Jurkat, Clone E6-1 (cell line): Measurements from ENCODE around the gene FBXL17.

Experiments used
- DNase-seq: peaks from one replicate; pipeline ENCODE4 v3.0.0-alpha.2; 2011; ENCODE audit warnings: low read depth, low spot score
- H3K4me3 ChIP-seq: 2 replicates; pipeline ENCODE4 v1.5.1; 2011; ENCODE audit warnings: mild to moderate bottlenecking, low read length, control low read depth, moderate library complexity

Gene FBXL17

DNA sequence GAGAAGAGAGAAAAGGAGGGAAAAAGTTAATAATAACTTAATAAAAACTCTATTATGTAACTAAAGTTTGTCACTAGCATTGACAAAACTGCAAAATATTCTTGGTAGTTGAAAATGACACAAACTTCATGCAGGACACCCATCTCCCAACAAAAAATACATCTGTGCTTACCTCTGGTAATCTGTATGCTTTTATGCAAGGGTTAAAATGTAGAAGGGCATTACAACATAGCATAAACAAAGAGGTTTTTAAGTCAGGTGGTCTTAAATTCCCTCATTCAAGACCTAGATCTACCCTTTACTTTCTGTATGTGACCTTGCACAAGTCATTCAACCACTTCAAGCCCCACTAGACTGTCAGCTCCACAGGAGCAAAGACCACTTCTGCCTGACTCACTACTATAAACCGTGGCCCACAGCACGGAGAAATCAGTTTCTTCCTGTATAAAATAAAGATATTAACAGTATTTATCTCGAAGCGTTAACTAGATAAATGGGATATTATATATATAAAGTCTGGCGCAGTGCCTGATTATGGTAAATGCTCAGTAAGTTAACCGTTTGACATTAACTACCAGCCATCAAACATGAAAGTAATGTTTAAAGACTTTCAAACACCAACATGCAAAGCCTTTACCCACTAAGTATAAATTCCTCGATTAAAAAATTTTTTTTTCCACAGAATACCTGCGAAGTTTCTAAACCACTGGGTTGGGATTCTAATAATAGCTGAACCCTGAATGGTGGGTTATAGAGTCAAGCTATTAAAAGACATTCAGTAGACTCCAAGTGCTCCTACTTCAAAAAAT is 2.0 kb downstream of the FBXL17 start:
- DNase-seq, result no peak
- peak overlapping the region; percentile 72 for H3K4me3 ChIP-seq

DNA sequence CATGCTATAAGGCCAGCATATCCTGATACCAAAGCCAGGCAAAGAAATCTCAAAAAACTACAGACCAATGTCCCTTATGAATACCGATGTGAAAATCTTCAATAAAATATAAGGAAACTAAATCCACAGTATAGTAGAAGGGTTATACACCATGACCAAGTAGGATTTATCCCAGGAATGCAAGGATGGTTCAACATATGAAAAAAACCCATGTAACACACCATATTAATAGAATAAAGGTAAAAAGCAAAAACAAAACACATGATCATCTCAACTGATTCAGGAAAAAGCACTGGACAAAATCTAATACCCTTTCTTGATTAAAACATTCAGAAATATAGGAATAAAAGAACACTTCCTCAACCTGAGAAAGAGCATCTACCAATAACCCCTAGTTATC is 6.1 kb downstream of the FBXL17 start:
- H3K4me3 ChIP-seq, result no peak overlapping the region
- no peak for DNase-seq

DNA sequence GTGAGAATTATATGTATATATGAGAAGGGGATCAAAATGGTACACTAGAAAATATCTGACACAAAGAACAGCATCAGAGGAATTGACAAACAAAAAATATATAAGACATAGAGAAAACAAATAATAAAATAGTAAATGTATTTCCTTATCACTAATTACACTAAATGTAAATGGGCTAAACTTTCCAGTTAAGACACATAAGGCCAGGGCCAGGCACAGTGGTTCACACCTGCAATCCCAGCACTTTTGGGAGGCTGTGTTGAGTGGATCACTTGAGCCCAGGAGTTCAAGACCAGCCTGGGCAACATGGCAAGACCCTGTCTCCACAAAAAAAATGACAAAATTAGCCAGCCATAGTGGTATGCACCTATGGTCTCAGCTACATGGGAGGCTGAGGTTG is 8.5 kb downstream of the FBXL17 start:
- DNase-seq, result no peak
- no peak overlapping the region for H3K4me3 ChIP-seq

DNA sequence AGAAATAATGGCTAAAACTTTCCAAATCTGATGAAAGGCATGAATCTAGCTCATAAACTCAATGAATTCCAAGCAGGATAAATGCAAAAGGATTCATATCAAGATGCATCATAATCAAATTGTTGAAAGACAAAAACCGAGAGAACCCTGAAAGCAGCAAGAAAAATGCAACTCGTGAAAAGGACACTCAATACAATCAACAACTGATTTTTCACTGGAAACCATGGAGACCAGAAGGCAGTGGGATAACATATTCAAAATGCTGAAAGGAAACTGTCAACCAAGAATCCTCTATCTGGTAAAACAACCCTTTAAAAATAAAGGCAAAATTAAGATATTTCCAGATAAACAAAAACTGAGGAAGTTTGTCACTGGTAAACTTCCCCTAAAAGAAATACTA is 9.5 kb downstream of the FBXL17 start:
- no peak overlapping the region for H3K4me3 ChIP-seq
- DNase-seq, result no peak

DNA sequence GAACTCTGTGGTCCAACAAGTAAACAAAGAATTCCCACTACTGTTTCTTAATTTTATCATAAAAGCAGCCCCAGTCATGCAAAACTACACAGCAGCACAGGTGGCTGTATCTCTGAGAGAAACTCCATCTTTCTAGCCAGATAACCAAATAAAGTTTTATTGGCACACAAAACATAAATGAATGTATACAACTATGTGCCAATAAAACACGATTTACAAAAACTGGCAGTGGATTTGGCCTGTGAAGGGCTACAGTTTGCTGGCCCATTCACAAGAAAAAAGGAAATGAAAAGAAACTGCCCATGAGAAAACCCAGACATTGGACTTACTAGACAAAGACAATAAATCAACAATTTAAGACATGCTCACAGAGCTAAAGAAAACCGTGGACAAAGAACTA is 10.6 kb downstream of the FBXL17 start:
- DNase-seq, result no peak
- H3K4me3 ChIP-seq, result no peak overlapping the region

DNA sequence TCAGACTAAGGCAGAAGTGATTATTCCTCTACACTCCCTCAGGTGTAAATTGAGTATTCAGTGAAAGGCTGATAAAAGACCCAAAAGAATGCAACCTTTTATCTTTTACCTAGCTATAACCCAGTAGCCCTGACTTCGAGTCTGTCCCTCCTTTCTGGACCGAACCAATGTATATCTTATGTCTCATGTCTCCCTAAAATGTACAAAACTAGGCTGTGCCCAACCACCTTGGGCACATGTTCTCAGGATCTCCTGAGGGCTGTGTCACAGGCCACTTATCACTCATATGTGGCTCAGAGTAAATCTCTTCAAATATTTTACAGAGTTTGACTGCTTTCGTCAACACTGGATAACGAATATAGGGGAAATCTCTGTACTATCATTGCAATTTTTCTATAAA is 12.7 kb downstream of the FBXL17 start:
- no peak for DNase-seq
- no peak overlapping the region for H3K4me3 ChIP-seq

DNA sequence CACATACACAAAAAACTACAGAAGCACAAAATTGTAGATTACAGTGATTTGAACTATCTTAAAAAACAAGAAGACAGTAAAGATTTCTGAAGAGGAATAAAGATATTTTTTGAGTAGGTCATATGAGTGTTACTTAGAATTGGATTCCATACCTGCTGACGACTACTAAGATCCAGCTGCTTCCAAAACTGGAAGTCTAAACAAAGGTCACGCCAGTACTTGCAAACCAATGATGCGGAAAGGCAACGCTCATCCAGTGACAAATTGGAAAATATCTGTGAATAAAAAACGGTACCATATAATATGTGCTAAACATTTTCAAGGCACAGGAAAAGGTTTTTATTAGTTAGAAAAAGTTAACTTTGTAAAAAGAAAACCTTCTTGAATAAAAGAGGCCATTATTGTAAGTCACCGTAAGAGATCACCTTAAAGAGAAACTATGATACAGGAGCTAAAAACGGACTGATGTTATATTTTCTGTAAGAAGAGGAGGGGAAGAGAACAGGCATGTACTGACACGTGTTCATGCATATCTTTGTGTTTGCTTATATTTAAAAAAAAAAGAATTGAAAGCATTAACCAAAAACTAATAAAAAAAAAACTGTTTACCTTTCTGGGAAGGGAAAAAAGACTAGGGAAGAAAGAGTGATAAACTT is 14.1 kb downstream of the FBXL17 start:
- DNase-seq, result no peak
- no peak overlapping the region for H3K4me3 ChIP-seq

DNA sequence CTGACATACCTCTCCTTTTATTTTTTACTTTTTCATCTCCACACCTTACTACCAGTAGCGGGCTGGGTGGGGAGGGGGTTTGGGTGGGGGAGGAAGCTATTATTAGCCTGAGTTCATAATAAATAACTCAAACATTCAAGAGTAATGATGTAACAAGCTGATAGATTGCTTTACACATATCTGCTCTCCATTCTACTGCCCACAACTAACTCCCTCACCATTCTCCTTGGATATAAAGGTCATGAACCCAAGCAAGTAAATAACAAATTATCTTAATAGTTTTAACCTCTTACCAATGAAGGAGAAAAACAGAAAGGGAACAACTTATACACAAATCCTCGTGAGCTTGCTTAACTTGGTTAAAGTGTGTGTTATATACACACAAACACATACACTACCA is 15.4 kb downstream of the FBXL17 start:
- no peak overlapping the region for H3K4me3 ChIP-seq
- no peak for DNase-seq

DNA sequence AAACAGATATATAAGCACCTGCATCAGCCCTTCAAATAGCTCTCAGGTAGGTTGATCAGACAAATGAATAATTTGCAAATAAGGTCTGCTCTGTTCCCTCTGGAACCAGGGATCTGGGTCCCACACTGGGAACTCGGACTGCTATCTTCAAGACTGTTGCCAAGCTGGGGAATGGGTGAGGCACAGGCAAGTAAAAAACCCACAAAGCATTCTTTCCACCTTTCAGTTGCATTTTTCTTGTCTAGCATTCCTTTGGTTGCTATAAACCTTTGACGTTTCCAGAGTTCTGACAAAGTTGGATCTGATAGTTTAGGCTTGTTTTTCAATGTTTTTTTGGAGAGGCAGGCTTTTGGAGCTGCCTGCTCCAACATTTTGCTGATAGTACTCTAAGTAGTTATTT is 20.1 kb downstream of the FBXL17 start:
- H3K4me3 ChIP-seq, result no peak overlapping the region
- DNase-seq, result no peak

DNA sequence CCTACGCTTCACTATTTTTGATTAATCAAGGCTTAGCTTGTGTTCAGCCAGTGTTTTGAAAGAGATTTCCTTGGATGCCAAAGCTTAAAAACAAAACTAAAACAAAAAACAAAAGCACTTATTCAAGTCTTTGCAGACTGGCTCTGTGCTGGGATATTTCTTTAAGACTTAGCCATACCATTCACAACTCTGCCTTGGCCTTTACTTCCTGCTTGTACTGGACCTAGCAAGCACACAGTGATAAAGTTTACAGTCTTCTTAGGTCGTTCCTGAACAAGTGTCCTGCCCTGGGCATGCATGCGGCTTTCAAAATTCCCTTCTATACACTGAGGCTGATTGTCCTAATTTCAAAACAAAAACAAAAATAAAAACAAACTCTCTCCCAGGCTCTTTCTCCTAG is 20.7 kb downstream of the FBXL17 start:
- H3K4me3 ChIP-seq, result no peak overlapping the region
- DNase-seq, result no peak

DNA sequence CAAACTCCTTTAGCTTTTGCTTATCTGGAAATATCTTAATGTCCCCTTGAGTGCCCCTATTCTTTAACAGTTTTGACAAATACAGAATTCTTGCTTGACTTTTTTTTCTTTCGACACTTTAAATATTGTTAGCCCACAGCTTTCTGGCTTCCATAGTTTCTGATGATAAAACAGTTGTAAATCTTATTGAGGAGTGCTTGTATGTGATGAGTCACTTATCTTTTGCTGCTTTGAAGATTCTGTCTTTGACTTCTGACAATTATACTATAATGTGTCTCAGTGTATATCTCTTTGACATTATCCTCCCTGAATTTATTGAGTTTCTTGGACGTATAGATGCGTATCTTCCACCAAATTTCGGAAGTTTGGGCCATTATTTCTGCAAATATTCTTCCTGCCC is 21.6 kb downstream of the FBXL17 start:
- no peak overlapping the region for H3K4me3 ChIP-seq
- no peak for DNase-seq

DNA sequence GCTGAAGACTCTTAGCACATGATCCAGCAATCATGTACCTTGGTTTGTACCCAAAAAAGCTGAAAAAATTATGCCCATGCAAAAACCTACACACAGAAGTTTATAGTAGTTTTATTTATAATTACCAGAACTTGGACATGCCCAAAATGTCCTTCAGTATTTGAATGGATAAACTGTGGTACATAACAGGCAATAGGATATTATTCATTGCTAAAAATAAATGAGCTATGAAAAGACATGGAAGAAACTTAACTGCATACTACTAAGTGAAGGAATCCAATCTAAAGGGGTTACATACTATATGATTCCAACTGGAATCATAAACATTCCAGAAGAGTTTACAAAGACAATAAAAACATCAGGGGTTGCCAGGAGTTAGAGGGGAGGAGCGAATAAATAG is 25.6 kb downstream of the FBXL17 start:
- no peak for DNase-seq
- H3K4me3 ChIP-seq, result no peak overlapping the region

DNA sequence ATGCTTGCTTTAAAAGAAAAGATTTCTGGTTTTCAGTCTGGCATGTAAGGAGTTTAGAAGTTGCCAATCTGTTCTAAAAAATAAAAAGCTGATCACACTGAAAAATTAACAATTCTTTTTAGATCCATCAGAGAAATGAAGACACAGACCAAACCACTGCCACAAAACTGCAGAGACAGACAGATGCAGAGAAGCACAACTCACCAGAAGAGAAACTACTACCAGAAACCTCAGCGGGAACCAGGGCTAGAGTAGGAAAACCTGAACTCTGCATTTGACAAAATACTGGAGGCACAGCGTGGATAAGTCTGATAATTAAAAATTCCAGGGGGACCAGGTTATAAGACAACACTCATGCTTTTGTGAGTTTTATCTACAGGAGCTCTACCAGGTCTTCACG is 28.8 kb downstream of the FBXL17 start:
- H3K4me3 ChIP-seq, result no peak overlapping the region
- no peak for DNase-seq

DNA sequence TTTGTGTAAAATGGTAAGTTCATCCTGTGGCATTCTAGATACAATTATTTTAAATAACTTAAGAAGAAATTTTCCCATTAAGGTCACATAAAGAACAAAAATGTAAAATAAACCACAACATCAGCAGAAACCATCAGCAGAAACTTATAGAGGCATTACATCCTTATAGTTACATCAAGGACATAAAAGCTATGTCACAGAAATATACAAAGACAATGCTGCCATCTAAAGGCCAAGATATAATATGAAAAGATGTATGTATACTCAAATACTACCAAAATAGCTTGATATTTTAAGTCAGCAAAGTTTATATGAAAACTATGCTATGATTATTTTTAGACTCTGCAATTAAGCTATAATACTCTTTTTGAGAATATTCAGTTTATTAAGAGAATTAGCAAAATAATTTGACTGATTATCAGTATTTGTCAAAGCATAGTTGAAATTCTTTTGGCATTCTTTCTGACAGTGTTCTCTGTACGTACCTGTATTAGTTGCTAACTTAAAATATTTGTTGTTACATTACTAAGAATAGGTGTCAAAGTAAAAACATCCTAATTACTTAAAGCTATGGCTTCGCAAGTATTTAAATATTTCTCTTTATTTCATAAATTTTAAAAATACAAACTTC is 36.2 kb downstream of the FBXL17 start:
- peak; percentile 46 for DNase-seq
- H3K4me3 ChIP-seq, result no peak overlapping the region

DNA sequence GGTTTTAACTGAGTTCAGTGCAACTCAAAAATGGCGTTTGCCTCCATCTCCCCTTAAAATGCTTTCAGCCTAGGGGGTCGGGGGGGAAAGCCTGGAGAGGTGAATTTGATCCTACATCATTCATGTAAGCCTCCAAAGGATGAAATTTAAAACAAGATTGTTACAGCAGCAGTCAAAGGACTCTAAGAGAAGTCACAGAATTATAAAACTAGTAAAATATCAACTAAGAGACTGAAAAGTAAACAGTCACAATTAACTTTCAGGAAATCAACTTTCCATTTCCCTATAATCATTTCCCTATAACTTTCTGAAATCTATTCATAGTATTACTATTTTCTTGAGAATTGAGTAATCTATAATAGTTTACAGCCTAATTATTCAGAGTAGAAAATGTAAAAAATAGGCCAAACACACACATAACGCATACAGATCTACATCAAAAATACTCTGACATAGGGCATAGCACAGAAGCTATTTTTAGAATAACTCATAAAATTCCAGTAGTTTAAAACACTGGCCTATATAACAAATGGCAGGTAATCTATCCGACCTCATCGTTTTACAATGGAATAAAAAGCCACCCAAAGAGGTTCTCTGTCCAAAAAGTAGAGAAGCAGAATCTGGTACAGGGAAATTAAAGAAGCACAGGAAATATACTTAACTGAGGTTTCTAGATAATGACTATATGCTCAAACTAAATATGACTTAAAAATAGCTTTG is 37.6 kb downstream of the FBXL17 start:
- no peak overlapping the region for H3K4me3 ChIP-seq
- DNase-seq, result no peak

DNA sequence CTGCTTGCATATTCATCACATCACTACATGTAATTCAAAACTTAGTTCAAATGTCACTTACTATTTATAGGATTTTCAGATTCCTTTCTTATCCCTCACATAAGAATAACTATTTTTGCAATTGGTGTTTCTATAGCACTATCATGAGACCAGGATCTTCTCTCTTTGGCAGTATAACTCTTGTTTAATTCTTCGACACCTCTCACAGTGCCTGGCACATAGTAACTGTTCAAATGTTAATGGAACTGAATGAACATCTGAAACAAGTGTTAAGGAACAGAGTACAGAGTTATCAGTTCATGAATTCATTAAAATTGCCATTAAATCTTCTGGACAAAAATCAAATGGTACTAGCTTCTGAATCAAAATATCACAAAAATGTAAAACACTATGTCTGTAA is 40.0 kb downstream of the FBXL17 start:
- no peak overlapping the region for H3K4me3 ChIP-seq
- DNase-seq, result no peak

DNA sequence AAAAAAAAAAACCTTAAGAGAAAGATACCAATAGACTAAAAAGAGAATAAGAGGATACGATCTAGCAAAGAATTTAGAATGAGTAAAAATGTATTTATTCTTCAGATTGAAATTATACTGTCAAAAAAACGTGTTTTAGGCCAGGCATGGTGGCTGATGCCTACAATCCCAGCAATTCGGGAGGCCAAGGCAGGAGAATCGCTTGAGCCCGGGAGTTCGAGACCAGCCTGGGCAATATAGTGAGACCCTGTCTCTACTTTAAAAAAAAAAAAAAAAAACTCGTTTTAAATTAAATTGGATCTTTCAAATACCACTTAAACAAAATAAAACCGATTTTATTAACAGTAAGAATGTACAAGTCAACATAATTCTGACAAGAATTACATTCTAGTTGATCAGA is 41.8 kb downstream of the FBXL17 start:
- DNase-seq, result no peak
- no peak overlapping the region for H3K4me3 ChIP-seq

DNA sequence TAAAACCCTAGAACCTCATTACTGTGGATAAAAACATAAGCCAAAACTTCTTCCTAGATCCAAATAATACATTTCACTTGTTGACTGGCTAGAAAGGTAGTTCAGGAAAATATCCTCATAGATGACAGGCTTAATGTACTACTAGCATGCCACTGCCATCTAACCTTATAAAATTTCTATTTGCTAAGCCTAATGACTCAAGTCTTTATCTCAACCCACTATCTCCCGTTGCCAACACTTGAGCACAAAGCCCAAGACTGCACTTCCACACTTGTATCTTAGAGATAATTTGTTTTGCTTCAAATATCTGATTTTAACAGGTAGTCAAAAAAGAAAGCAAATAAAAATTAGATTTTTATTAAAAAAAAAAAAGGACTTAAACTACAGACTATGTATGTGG is 42.7 kb downstream of the FBXL17 start:
- no peak for DNase-seq
- no peak overlapping the region for H3K4me3 ChIP-seq

DNA sequence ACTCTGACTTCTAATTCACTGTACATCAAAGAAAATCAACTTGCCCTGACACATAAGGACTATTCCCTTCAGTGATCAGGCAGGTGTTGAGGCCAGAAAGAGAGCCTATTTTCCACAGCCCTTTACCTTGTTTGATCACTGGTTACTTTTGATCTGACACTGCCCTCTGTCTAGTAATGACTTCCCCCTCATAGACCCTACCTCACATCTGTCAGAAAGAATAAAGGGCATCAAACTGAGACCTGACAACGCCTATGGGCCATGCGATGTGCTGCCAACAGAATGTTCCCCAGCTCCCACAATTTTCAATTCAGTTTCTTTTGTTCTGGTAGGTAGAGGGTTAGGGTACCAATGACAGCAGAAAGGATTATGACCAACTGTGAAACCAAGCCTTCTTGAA is 47.7 kb downstream of the FBXL17 start:
- no peak for DNase-seq
- no peak overlapping the region for H3K4me3 ChIP-seq

DNA sequence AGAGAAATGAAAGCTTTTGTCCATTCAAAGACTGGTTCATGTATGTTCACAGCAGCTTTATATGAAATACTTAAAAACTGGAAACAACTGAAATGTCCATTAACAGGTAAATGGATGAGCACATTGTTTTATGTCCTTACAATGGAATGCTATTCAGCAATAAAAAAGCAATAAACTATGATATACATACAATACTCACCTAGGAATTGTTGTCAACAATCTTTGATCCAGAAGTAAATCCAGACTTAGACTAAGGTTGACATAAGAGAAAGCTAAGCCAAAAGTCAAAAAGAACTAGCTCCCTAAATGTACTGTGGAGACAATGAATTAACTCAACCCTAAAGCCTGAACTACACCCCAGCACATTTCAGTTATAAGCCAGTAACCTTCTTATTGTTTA is 54.9 kb downstream of the FBXL17 start:
- no peak for DNase-seq
- no peak overlapping the region for H3K4me3 ChIP-seq
